GM12878 (cell line): Measurements from ENCODE around the gene ANKRD61. TPM values are rescaled to one million over a fixed set of nuclear protein-coding genes. Genes with fewer than 3 reads are reported as not detected.

Experiments used
- ATAC-seq: fragments of 200-7000 bp; cut with Tn5 transposase; 3 replicates; pipeline ENCODE4 v1.9.1; 2020; ENCODE audit warnings: mild to moderate bottlenecking, moderate library complexity
- BruUV-seq: library from RNA; stranded (reverse); fragments of 400-500 nt; replicated peaks from 2 replicates; lab custom pipeline; 2021; lab: Mats Ljungman, UMichigan
- CTCF ChIA-PET: fragments of 300-600 bp; sonication (Branson Sonifier 250); formaldehyde crosslinking; extraction: SDS; loops from one replicate; lab custom pipeline; 2021; ENCODE audit warnings: inconsistent platforms; lab: Yijun Ruan, JAX
- POLR2A ChIA-PET: fragments of 350-600 bp; formaldehyde crosslinking; extraction: SDS; loops from one replicate; lab custom pipeline; 2021; ENCODE audit warnings: inconsistent platforms; lab: Charles Lee
- RAD21 ChIA-PET: fragments of 300-600 bp; sonication (Branson Sonifier 250); formaldehyde crosslinking; loops from one replicate; lab custom pipeline; 2023; ENCODE audit warnings: antibody characterized with exemption; ENCODE audit not compliant: unreplicated experiment; lab: Charles Lee
- SMC1A ChIA-PET: fragments of 300-600 bp; sonication (Branson Sonifier 250); formaldehyde crosslinking; loops from one replicate; lab custom pipeline; 2023; ENCODE audit not compliant: unreplicated experiment, uncharacterized antibody; lab: Charles Lee
- DNase-seq: peaks from one replicate; pipeline ENCODE4 v3.0.0-alpha.2; 2011; ENCODE audit warnings: low read depth, low spot score
- FAIRE-seq: peaks from 3 replicates; lab custom pipeline; 2011; peaks lifted over from hg19 to GRCh38; lab: Jason Lieb, UNC
- H2AFZ ChIP-seq: 2 replicates; pipeline ENCODE4 v1.6.0; 2011; ENCODE audit warnings: low read depth, low read length, control low read depth; ENCODE audit not compliant: control insufficient read depth
- H3K27ac ChIP-seq: 2 replicates; pipeline ENCODE4 v1.5.1; 2011; ENCODE audit warnings: control low read depth; ENCODE audit not compliant: control insufficient read depth, insufficient read depth
- H3K27me3 ChIP-seq, 2 experiments: replicated peaks in 1 of 2; 2 replicates each; pipeline versions ENCODE4 v1.6.0 to v1.6.1; 2011; ENCODE audit warnings: low read length in 1 of 2; ENCODE audit not compliant: control insufficient read depth in 2 of 2, insufficient read depth in 2 of 2
- H3K36me3 ChIP-seq, 2 experiments: 2 replicates each; pipeline ENCODE4 v1.5.1; 2011; ENCODE audit warnings: low read length in 1 of 2; ENCODE audit not compliant: control insufficient read depth in 2 of 2, insufficient read depth in 2 of 2
- H3K4me1 ChIP-seq: 2 replicates; pipeline ENCODE4 v1.6.1; 2011; ENCODE audit warnings: mild to moderate bottlenecking, low read length, moderate library complexity, mixed read lengths; ENCODE audit not compliant: control insufficient read depth, insufficient read depth
- H3K4me2 ChIP-seq: 2 replicates; pipeline ENCODE4 v1.6.0; 2011; ENCODE audit warnings: control low read depth; ENCODE audit not compliant: control insufficient read depth, insufficient read depth
- H3K4me3 ChIP-seq: fragments of 200-600 bp; sonication (generic); 2 replicates; pipeline ENCODE4 v1.5.1; 2016
- H3K79me2 ChIP-seq: 2 replicates; pipeline ENCODE4 v1.6.0; 2011; ENCODE audit warnings: low read length; ENCODE audit not compliant: control insufficient read depth, insufficient read depth
- H3K9ac ChIP-seq: 2 replicates; pipeline ENCODE4 v1.8.0; 2011; ENCODE audit warnings: low read length, control low read depth, mixed read lengths; ENCODE audit not compliant: control insufficient read depth, insufficient read depth
- H3K9me3 ChIP-seq: replicated peaks from 3 replicates; pipeline ENCODE4 v1.5.1; 2011; ENCODE audit warnings: mild to moderate bottlenecking, low read length; ENCODE audit not compliant: control insufficient read depth, insufficient read depth
- H4K20me1 ChIP-seq: 2 replicates; pipeline ENCODE4 v1.6.0; 2011; ENCODE audit not compliant: control insufficient read depth, insufficient read depth
- CBX3 ChIP-seq: fragments of 200-600 bp; sonication (generic); IDR thresholded peaks from 2 replicates; pipeline ENCODE4 v1.6.1; 2016; ENCODE audit warnings: low read depth, borderline replicate concordance
- EGR1 ChIP-seq, 2 experiments: IDR thresholded peaks; 1 replicate in 1 of 2; 2 replicates in 1 of 2; pipeline ENCODE4 v1.6.1; 2011 to 2012; ENCODE audit warnings: low read depth in 2 of 2, low read length in 2 of 2, borderline replicate concordance in 1 of 2, mild to moderate bottlenecking in 1 of 2, moderate library complexity in 1 of 2
- EP300 ChIP-seq, 2 experiments: fragments of 150-350 bp in 1 of 2; IDR thresholded peaks; 2 replicates each; pipeline ENCODE4 v1.6.1; 2011 to 2012; ENCODE audit warnings: low read depth in 2 of 2, low read length in 2 of 2, borderline replicate concordance in 1 of 2, improper control_type of control experiment in 1 of 2, inconsistent platforms in 1 of 2; ENCODE audit not compliant: control insufficient read depth in 1 of 2
- IKZF1 ChIP-seq: fragments of 450-650 bp; conservative IDR thresholded peaks from 2 replicates; pipeline ENCODE4 v1.6.1; 2017; ENCODE audit warnings: antibody characterized with exemption, mild to moderate bottlenecking
- IRF4 ChIP-seq: IDR thresholded peaks from 2 replicates; pipeline ENCODE4 v1.6.1; 2011; ENCODE audit warnings: low read depth, low read length
- MYB ChIP-seq: fragments of 150-350 bp; IDR thresholded peaks from 2 replicates; pipeline ENCODE4 v1.6.1; 2014; ENCODE audit warnings: mild to moderate bottlenecking, low read depth, low read length, borderline replicate concordance
- NFYA ChIP-seq: IDR thresholded peaks from 2 replicates; pipeline ENCODE4 v1.6.1; 2011; ENCODE audit warnings: low read depth, mild to moderate bottlenecking, low read length, improper control_type of control experiment, borderline replicate concordance
- SMC3 ChIP-seq: IDR thresholded peaks from 2 replicates; pipeline ENCODE4 v1.6.1; 2011; ENCODE audit warnings: low read length, improper control_type of control experiment, borderline replicate concordance
- YY1 ChIP-seq: IDR thresholded peaks from 2 replicates; pipeline ENCODE4 v1.6.1; 2011; ENCODE audit warnings: low read depth, mild to moderate bottlenecking, low read length
- WGBS: methylation state at CpG from one replicate; pipeline ENCODE4 v1.1.6; 2016; ENCODE audit warnings: low lambda C conversion rate; ENCODE audit not compliant: insufficient replicate concordance, insufficient coverage; ENCODE audit errors: missing lambda C conversion rate; 5-methylcytosine and 5-hydroxymethylcytosine counted together
- in situ Hi-C: fragments of 300-500 bp; cut with MboI; formaldehyde crosslinking; loops from 9 replicates; pipeline ENCODE4 v1.14.3; 2018; ENCODE audit warnings: mixed read lengths
- intact Hi-C: fragments of 100-400 bp; cut with micrococcal nuclease; formaldehyde crosslinking; loops from one replicate; pipeline ENCODE4 v1.14.2; 2022; ENCODE audit not compliant: unreplicated experiment
- polyA plus RNA-seq, 11 experiments: library from polyadenylated mRNA; depleted of rRNA in 4 of 11; unstranded in 6 of 11; stranded (reverse) in 5 of 11; fragments of >200 nt; fragmentation: Nextera tagmentation in 4 of 11; fragmentation: Illumina TruSeq in 1 of 11; extraction: Ambion mirVana in 4 of 11; extraction: Trizol in 1 of 11; gene quantifications; 1 replicate in 1 of 11; 2 replicates in 10 of 11; pipeline versions ENCODE4 v1.2.1 to v1.2.3, GENCODE V29; 2011 to 2016; ENCODE audit warnings: inconsistent platforms in 2 of 11, missing spikeins in 2 of 11, low read depth in 1 of 11
- total RNA-seq, 4 experiments: library from RNA; depleted of rRNA in 3 of 4; stranded (reverse); fragments of >200 nt in 3 of 4; fragmentation: Illumina TruSeq in 1 of 4; extraction: Trizol in 1 of 4; gene quantifications; 2 replicates each; pipeline versions ENCODE4 v1.2.1 to v1.2.3, GENCODE V29; 2013 to 2021
- TF ChIP-seq, protein P1 (sequence below), 3 experiments: IDR thresholded peaks in 2 of 3; conservative IDR thresholded peaks in 1 of 3; 2 replicates each; pipeline ENCODE4 v1.5.1; 2011; ENCODE audit warnings: low read depth in 3 of 3, low read length in 3 of 3, mild to moderate bottlenecking in 3 of 3, control low read depth in 2 of 3, moderate library complexity in 2 of 3, inconsistent platforms in 1 of 3, mixed read lengths in 1 of 3; ENCODE audit not compliant: control insufficient read depth in 2 of 3, insufficient read depth in 1 of 3; ENCODE audit errors: extremely low read depth in 1 of 3
- TF ChIP-seq, protein P2 (sequence below): fragments of 450-650 bp; IDR thresholded peaks from 2 replicates; pipeline ENCODE4 v1.6.1; 2017; ENCODE audit warnings: mild to moderate bottlenecking, moderate library complexity
- TF ChIP-seq, protein P3 (sequence below): fragments of 450-650 bp; formaldehyde crosslinking; IDR thresholded peaks from 2 replicates; pipeline ENCODE4 v1.5.0; 2022; ENCODE audit warnings: mild to moderate bottlenecking, missing genetic modification characterization

The ANKRD61 gene
- total and polyA plus RNA-seq, 10 of the 15 experiments (the other 5 are each of a cell fraction or from before 2014, with no cell fraction given), result 0.11 to 0.64 (median 0.28) TPM

DNA sequence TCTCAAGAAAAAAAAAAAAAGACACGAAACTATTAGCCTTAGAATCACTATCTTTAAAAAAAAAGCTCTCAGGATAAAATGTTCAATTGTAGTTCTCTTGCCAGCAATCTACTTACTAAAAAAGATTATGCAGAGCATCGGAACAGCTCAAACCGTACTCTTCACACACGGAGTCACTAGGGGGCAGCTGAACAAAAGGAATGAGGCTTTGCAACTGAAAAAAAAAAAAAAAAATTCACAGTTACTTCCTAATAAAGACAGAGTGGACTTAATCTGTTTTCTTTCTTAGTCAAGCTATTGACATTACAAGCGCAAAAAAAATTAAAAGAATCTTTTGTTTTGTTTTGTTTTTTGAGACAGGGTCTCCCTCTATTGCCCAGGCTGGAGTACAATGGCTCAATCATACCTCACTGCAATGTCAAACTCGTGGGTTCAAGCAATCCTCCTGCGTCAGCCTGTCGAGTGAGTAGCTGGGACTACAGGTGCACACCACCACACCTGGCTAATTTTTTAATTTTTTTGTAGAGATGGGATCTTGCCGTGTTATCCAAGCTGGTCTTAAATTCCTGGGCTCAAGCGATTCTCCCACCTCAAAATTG lies 33.9 kb upstream of the ANKRD61 start:
- Histone ChIP-seq H3K4me1 (no peaks in the 10 kb centered on the region), H3K27ac (no peak overlapping the region), H3K4me3 (no peak overlapping the region), H3K79me2 (no peaks in the 10 kb centered on the region), H3K27me3 (no peaks in the 10 kb centered on the region), H2AFZ (no peak overlapping the region), H3K4me2 (no peak overlapping the region), H3K36me3 (peaks cover 7 to 17% of the 10 kb centered on the region in 2 experiments), H3K9me3 (no peaks in the 10 kb centered on the region), H4K20me1 (no peaks in the 10 kb centered on the region), H3K9ac (no peak overlapping the region)
- WGBS, result 69% methylated on average over 10 of the region's 10 CpGs
- ChIA-PET RAD21 (interaction anchor here (0.6 to 2.9 kb wide), 10 partner anchors 11 to 353 kb away, joined by 3 to 12 read pairs (median 4); partner anchors contain the start of genes AIMP2 and PMS2), POLR2A (interaction anchor here (0.6 to 1.0 kb wide), 8 partner anchors 10 to 429 kb away, joined by 3 to 9 read pairs (median 6); no protein-coding TSS in a partner anchor), SMC1A (interaction anchor here (0.6 to 2.1 kb wide), 14 partner anchors 8 to 340 kb away, joined by 3 to 24 read pairs (median 4); no protein-coding TSS in a partner anchor), CTCF (interaction anchor here (0.6 to 2.2 kb wide), 19 partner anchors 9 to 1562 kb away, joined by 3 to 26 read pairs (median 3); partner anchors contain the start of genes AIMP2 and PMS2)
- BruUV-seq, result no TSS peak
- DNase-seq, result no peak
- intact Hi-C loops (loop anchor here (2.0 kb wide), 2 partner anchors 109 to 325 kb away; no protein-coding TSS in a partner anchor), in situ Hi-C loops (no loop called here)
- no peak for FAIRE-seq
- peak; percentile 71 for ATAC-seq
- TF ChIP-seq NFYA (no peak), IRF4 (no peak), EP300 (IDR thresholded peaks at IDR 0.05; ENCODE audit: borderline replicate concordance in 1 of 2, control insufficient read depth in 1 of 2, low read depth in 2 of 2, low read length in 2 of 2) (no peak), EGR1 (IDR thresholded peaks at IDR 0.05; ENCODE audit: borderline replicate concordance in 1 of 2, low read depth in 2 of 2, low read length in 2 of 2) (no peak), YY1 (0 out of 2 replicates have a peak, but pooled peaks have one; percentile 22), SMC3 (peak; percentile 75), CBX3 (no peak), MYB (no peak), IKZF1 (no peak)
- TF ChIP-seq, protein P1, sequence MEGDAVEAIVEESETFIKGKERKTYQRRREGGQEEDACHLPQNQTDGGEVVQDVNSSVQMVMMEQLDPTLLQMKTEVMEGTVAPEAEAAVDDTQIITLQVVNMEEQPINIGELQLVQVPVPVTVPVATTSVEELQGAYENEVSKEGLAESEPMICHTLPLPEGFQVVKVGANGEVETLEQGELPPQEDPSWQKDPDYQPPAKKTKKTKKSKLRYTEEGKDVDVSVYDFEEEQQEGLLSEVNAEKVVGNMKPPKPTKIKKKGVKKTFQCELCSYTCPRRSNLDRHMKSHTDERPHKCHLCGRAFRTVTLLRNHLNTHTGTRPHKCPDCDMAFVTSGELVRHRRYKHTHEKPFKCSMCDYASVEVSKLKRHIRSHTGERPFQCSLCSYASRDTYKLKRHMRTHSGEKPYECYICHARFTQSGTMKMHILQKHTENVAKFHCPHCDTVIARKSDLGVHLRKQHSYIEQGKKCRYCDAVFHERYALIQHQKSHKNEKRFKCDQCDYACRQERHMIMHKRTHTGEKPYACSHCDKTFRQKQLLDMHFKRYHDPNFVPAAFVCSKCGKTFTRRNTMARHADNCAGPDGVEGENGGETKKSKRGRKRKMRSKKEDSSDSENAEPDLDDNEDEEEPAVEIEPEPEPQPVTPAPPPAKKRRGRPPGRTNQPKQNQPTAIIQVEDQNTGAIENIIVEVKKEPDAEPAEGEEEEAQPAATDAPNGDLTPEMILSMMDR (IDR thresholded peaks at IDR 0.05 in 2 of 3, conservative IDR thresholded peaks at IDR 0.05 in 1 of 3; ENCODE audit: control insufficient read depth in 2 of 3, extremely low read depth in 1 of 3, insufficient read depth in 1 of 3, low read depth in 3 of 3, low read length in 3 of 3), result peak; percentile 52 to 61 (median 56)
- TF ChIP-seq, protein P2, sequence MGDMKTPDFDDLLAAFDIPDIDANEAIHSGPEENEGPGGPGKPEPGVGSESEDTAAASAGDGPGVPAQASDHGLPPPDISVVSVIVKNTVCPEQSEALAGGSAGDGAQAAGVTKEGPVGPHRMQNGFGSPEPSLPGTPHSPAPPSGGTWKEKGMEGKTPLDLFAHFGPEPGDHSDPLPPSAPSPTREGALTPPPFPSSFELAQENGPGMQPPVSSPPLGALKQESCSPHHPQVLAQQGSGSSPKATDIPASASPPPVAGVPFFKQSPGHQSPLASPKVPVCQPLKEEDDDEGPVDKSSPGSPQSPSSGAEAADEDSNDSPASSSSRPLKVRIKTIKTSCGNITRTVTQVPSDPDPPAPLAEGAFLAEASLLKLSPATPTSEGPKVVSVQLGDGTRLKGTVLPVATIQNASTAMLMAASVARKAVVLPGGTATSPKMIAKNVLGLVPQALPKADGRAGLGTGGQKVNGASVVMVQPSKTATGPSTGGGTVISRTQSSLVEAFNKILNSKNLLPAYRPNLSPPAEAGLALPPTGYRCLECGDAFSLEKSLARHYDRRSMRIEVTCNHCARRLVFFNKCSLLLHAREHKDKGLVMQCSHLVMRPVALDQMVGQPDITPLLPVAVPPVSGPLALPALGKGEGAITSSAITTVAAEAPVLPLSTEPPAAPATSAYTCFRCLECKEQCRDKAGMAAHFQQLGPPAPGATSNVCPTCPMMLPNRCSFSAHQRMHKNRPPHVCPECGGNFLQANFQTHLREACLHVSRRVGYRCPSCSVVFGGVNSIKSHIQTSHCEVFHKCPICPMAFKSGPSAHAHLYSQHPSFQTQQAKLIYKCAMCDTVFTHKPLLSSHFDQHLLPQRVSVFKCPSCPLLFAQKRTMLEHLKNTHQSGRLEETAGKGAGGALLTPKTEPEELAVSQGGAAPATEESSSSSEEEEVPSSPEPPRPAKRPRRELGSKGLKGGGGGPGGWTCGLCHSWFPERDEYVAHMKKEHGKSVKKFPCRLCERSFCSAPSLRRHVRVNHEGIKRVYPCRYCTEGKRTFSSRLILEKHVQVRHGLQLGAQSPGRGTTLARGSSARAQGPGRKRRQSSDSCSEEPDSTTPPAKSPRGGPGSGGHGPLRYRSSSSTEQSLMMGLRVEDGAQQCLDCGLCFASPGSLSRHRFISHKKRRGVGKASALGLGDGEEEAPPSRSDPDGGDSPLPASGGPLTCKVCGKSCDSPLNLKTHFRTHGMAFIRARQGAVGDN, result no peak
- TF ChIP-seq, protein P3, sequence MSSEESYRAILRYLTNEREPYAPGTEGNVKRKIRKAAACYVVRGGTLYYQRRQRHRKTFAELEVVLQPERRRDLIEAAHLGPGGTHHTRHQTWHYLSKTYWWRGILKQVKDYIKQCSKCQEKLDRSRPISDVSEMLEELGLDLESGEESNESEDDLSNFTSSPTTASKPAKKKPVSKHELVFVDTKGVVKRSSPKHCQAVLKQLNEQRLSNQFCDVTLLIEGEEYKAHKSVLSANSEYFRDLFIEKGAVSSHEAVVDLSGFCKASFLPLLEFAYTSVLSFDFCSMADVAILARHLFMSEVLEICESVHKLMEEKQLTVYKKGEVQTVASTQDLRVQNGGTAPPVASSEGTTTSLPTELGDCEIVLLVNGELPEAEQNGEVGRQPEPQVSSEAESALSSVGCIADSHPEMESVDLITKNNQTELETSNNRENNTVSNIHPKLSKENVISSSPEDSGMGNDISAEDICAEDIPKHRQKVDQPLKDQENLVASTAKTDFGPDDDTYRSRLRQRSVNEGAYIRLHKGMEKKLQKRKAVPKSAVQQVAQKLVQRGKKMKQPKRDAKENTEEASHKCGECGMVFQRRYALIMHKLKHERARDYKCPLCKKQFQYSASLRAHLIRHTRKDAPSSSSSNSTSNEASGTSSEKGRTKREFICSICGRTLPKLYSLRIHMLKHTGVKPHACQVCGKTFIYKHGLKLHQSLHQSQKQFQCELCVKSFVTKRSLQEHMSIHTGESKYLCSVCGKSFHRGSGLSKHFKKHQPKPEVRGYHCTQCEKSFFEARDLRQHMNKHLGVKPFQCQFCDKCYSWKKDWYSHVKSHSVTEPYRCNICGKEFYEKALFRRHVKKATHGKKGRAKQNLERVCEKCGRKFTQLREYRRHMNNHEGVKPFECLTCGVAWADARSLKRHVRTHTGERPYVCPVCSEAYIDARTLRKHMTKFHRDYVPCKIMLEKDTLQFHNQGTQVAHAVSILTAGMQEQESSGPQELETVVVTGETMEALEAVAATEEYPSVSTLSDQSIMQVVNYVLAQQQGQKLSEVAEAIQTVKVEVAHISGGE (CRISPR knock-in tag), result no peak
